ENCODE measurements around the gene PDE4D.

GRCh38 chr5:59197911-59198310 lies 695.6 kb downstream of the PDE4D start:
- TF ChIP-seq, protein P1, sequence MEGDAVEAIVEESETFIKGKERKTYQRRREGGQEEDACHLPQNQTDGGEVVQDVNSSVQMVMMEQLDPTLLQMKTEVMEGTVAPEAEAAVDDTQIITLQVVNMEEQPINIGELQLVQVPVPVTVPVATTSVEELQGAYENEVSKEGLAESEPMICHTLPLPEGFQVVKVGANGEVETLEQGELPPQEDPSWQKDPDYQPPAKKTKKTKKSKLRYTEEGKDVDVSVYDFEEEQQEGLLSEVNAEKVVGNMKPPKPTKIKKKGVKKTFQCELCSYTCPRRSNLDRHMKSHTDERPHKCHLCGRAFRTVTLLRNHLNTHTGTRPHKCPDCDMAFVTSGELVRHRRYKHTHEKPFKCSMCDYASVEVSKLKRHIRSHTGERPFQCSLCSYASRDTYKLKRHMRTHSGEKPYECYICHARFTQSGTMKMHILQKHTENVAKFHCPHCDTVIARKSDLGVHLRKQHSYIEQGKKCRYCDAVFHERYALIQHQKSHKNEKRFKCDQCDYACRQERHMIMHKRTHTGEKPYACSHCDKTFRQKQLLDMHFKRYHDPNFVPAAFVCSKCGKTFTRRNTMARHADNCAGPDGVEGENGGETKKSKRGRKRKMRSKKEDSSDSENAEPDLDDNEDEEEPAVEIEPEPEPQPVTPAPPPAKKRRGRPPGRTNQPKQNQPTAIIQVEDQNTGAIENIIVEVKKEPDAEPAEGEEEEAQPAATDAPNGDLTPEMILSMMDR (IDR thresholded peaks at IDR 0.05), result no peak
- no peak for TF ChIP-seq POLR2A (IDR thresholded peaks at IDR 0.05)

Measured in heart left ventricle (tissue), 13 donors.